Measurements from ENCODE around the gene DAB2.

DNA sequence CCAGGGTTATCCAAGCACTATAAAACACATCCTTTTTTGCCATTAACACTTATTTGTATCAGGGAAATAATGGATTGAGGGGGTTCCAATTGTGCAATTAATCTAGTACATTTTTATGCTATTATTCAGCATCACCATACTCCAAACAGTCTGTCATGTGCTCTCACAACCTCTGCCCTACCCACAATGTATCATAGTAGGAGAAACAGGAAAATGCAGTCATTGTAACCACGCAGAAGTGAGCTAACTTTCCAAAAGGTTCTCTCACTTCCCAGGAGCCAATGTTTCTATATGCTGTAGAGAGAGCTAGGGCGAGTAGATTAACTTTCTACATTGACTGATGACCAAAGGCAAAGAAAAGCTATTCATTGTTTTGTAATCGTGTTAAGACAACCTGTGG lies 29.8 kb downstream of the DAB2 start:
- TF ChIP-seq, protein P1, sequence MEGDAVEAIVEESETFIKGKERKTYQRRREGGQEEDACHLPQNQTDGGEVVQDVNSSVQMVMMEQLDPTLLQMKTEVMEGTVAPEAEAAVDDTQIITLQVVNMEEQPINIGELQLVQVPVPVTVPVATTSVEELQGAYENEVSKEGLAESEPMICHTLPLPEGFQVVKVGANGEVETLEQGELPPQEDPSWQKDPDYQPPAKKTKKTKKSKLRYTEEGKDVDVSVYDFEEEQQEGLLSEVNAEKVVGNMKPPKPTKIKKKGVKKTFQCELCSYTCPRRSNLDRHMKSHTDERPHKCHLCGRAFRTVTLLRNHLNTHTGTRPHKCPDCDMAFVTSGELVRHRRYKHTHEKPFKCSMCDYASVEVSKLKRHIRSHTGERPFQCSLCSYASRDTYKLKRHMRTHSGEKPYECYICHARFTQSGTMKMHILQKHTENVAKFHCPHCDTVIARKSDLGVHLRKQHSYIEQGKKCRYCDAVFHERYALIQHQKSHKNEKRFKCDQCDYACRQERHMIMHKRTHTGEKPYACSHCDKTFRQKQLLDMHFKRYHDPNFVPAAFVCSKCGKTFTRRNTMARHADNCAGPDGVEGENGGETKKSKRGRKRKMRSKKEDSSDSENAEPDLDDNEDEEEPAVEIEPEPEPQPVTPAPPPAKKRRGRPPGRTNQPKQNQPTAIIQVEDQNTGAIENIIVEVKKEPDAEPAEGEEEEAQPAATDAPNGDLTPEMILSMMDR (IDR thresholded peaks at IDR 0.05; ENCODE audit: low read depth, low read length, missing input control), result no peak
- TF ChIP-seq TAF1 (conservative IDR thresholded peaks at IDR 0.05) (no peak), EGR1 (IDR thresholded peaks at IDR 0.05; ENCODE audit: low read depth in 2 of 2) (no peak)
- TF ChIP-seq, protein P2, sequence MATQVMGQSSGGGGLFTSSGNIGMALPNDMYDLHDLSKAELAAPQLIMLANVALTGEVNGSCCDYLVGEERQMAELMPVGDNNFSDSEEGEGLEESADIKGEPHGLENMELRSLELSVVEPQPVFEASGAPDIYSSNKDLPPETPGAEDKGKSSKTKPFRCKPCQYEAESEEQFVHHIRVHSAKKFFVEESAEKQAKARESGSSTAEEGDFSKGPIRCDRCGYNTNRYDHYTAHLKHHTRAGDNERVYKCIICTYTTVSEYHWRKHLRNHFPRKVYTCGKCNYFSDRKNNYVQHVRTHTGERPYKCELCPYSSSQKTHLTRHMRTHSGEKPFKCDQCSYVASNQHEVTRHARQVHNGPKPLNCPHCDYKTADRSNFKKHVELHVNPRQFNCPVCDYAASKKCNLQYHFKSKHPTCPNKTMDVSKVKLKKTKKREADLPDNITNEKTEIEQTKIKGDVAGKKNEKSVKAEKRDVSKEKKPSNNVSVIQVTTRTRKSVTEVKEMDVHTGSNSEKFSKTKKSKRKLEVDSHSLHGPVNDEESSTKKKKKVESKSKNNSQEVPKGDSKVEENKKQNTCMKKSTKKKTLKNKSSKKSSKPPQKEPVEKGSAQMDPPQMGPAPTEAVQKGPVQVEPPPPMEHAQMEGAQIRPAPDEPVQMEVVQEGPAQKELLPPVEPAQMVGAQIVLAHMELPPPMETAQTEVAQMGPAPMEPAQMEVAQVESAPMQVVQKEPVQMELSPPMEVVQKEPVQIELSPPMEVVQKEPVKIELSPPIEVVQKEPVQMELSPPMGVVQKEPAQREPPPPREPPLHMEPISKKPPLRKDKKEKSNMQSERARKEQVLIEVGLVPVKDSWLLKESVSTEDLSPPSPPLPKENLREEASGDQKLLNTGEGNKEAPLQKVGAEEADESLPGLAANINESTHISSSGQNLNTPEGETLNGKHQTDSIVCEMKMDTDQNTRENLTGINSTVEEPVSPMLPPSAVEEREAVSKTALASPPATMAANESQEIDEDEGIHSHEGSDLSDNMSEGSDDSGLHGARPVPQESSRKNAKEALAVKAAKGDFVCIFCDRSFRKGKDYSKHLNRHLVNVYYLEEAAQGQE (IDR thresholded peaks at IDR 0.05), result no peak

Measured in liver (tissue), 3 donors.